SH-SY5Y (cell line): ENCODE results near the gene FTL.

Source experiments
- GATA2 ChIP-seq: IDR thresholded peaks from 2 replicates; pipeline ENCODE4 v1.6.1; 2011; ENCODE audit warnings: mild to moderate bottlenecking, low read depth, low read length
- GATA3 ChIP-seq: IDR thresholded peaks from 2 replicates; pipeline ENCODE4 v1.6.1; 2011; ENCODE audit warnings: low read depth, mild to moderate bottlenecking, low read length, moderate library complexity

DNA sequence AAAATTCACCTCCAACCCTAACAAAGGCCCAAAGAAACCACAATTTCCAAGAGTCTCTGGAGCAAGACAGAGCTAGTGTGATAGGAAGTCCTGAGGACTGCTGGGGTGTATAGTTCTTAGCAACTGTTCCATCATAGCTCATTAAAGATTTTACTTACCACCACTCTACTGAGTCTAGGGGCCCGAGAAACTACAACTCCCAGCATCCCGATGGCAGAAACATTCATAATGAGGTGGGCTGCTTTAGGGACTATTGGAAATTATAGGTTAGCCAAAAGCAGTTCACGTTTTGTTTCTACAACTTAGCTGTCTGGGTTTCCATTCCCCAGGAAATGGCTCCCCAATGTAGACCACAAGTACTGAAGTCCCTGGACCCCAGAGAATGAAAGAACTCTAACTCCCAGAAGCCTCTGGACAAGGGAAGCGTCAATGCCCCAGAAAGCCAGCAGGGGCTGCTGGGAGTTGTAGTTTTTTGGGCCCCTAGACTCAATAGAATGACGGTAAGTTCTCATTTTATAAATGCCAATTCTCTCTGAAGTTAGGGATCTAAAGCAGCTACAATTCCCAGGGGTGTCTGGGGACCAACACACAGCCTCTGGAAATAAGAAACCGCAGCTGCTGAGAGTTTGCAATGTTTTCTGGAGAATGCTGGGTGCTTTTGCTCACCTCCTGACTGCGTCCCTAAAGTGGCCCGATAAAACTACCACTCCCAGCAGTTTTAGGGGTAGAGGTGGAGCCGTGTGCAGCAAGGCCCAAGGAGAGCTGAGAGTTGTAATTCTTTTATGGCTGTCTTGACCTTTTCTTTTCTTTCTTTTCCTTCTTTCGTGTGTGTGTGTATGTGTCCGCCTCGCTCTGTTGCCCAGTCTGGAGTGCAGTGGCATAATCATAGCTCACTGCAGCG lies 11.1 kb downstream of the FTL start:
- no peak for TF ChIP-seq GATA2
- no peak for TF ChIP-seq GATA3
